H9 (cell line): ENCODE results near the gene DOCK11. TPM values are rescaled to one million over a fixed set of nuclear protein-coding genes. Genes with fewer than 3 reads are reported as not detected.

Source experiments
- DNase-seq: peaks from one replicate; pipeline ENCODE4 v3.0.0-alpha.2; 2017
- H2AFZ ChIP-seq: one replicate; pipeline ENCODE4 v1.6.1; 2013; ENCODE audit warnings: mild to moderate bottlenecking, low read length, control low read depth, moderate library complexity
- H2AK5ac ChIP-seq: 2 replicates; pipeline ENCODE4 v1.6.1; 2013; ENCODE audit warnings: low read length, control low read depth, mixed read lengths; ENCODE audit not compliant: insufficient read length
- H2BK120ac ChIP-seq: one replicate; pipeline ENCODE4 v1.6.1; 2013; ENCODE audit warnings: low read depth, mild to moderate bottlenecking, low read length, control low read depth, inconsistent platforms; ENCODE audit not compliant: poor library complexity, severe bottlenecking
- H2BK12ac ChIP-seq: 2 replicates; pipeline ENCODE4 v1.6.1; 2013; ENCODE audit warnings: low read length, control low read depth, mixed read lengths, low read depth; ENCODE audit not compliant: insufficient read length
- H2BK15ac ChIP-seq: 2 replicates; pipeline ENCODE4 v1.6.1; 2013; ENCODE audit warnings: low read depth, low read length, control low read depth
- H2BK20ac ChIP-seq: one replicate; pipeline ENCODE4 v1.6.1; 2013; ENCODE audit warnings: low read depth, mild to moderate bottlenecking, low read length, control low read depth, inconsistent platforms; ENCODE audit not compliant: poor library complexity, severe bottlenecking
- H2BK5ac ChIP-seq: 2 replicates; pipeline ENCODE4 v1.6.1; 2013; ENCODE audit warnings: low read length, control low read depth, mixed read lengths; ENCODE audit not compliant: insufficient read length
- H3K14ac ChIP-seq: 2 replicates; pipeline ENCODE4 v1.6.1; 2013; ENCODE audit warnings: low read length, control low read depth; ENCODE audit not compliant: insufficient read depth
- H3K18ac ChIP-seq: 2 replicates; pipeline ENCODE4 v1.6.1; 2013; ENCODE audit warnings: low read depth, mild to moderate bottlenecking, mixed read lengths, low read length, control low read depth; ENCODE audit not compliant: insufficient read length
- H3K23ac ChIP-seq: 2 replicates; pipeline ENCODE4 v1.6.1; 2013; ENCODE audit warnings: low read length, control low read depth, mixed read lengths, low read depth; ENCODE audit not compliant: insufficient read length
- H3K23me2 ChIP-seq: 2 replicates; pipeline ENCODE4 v1.6.1; 2013; ENCODE audit warnings: low read depth, mild to moderate bottlenecking, mixed read lengths, low read length, control low read depth; ENCODE audit not compliant: insufficient read length, poor library complexity, severe bottlenecking
- H3K27ac ChIP-seq: 2 replicates; pipeline ENCODE4 v1.5.1; 2013; ENCODE audit warnings: low read length, control low read depth, mixed read lengths, low read depth; ENCODE audit not compliant: insufficient read length
- H3K27me3 ChIP-seq: 2 replicates; pipeline ENCODE4 v1.6.1; 2013; ENCODE audit warnings: low read length, control low read depth, inconsistent platforms; ENCODE audit not compliant: insufficient read depth
- H3K4ac ChIP-seq: 2 replicates; pipeline ENCODE4 v1.6.1; 2013; ENCODE audit warnings: low read depth, mild to moderate bottlenecking, control low read depth, inconsistent platforms, low read length, moderate library complexity
- H3K4me1 ChIP-seq: 2 replicates; pipeline ENCODE4 v1.6.1; 2013; ENCODE audit warnings: low read length, control low read depth, inconsistent platforms; ENCODE audit not compliant: insufficient read depth
- H3K4me2 ChIP-seq: 2 replicates; pipeline ENCODE4 v1.6.1; 2013; ENCODE audit warnings: low read length, control low read depth, mixed read lengths; ENCODE audit not compliant: insufficient read length, insufficient read depth
- H3K56ac ChIP-seq: 2 replicates; pipeline ENCODE4 v1.6.1; 2013; ENCODE audit warnings: low read depth, mild to moderate bottlenecking, mixed read lengths, low read length, control low read depth; ENCODE audit not compliant: insufficient read length
- H3K79me1 ChIP-seq: 2 replicates; pipeline ENCODE4 v1.6.1; 2013; ENCODE audit warnings: low read depth, mild to moderate bottlenecking, moderate library complexity, low read length, control low read depth, inconsistent platforms; ENCODE audit not compliant: insufficient read depth, poor library complexity, severe bottlenecking
- H3K79me2 ChIP-seq: 2 replicates; pipeline ENCODE4 v1.6.1; 2013; ENCODE audit warnings: low read length, control low read depth, inconsistent platforms; ENCODE audit not compliant: insufficient read depth
- H3K9ac ChIP-seq: 2 replicates; pipeline ENCODE4 v1.6.1; 2013; ENCODE audit warnings: low read length, control low read depth, mixed read lengths; ENCODE audit not compliant: insufficient read length; ENCODE audit errors: extremely low read depth
- H3K9me3 ChIP-seq: one replicate; pipeline ENCODE4 v1.6.1; 2013; ENCODE audit warnings: low read depth, low read length, inconsistent platforms; ENCODE audit not compliant: control insufficient read depth
- H3T11ph ChIP-seq: one replicate; pipeline ENCODE4 v1.6.1; 2013; ENCODE audit warnings: mild to moderate bottlenecking, low read length, control low read depth, inconsistent platforms
- H4K20me1 ChIP-seq: one replicate; pipeline ENCODE4 v1.6.1; 2013; ENCODE audit not compliant: control insufficient read depth, insufficient read length, insufficient read depth
- H4K5ac ChIP-seq: 2 replicates; pipeline ENCODE4 v1.6.1; 2013; ENCODE audit warnings: low read depth, mild to moderate bottlenecking, mixed read lengths, low read length, control low read depth; ENCODE audit not compliant: insufficient read length
- H4K8ac ChIP-seq: replicated peaks from 2 replicates; pipeline ENCODE4 v1.6.1; 2013; ENCODE audit warnings: low read length, control low read depth, mixed read lengths, low read depth; ENCODE audit not compliant: insufficient read length
- H4K91ac ChIP-seq: 2 replicates; pipeline ENCODE4 v1.6.1; 2013; ENCODE audit warnings: low read depth, mild to moderate bottlenecking, moderate library complexity, mixed read lengths, low read length, control low read depth; ENCODE audit not compliant: insufficient read length
- H3K27ac Mint-ChIP-seq, 3 experiments: 2 replicates in 2 of 3; 3 replicates in 1 of 3; pipeline ENCODE4 v1.8.0; 2020 to 2021; ENCODE audit warnings: mixed read lengths in 3 of 3, mild to moderate bottlenecking in 1 of 3, moderate library complexity in 1 of 3
- H3K27me3 Mint-ChIP-seq: 2 replicates; pipeline ENCODE4 v1.8.0; 2021; ENCODE audit warnings: low read depth, mild to moderate bottlenecking, moderate library complexity, mixed read lengths
- H3K36me3 Mint-ChIP-seq, 3 experiments: 2 replicates in 2 of 3; 3 replicates in 1 of 3; pipeline ENCODE4 v1.8.0; 2020 to 2021; ENCODE audit warnings: low read depth in 3 of 3, mixed read lengths in 3 of 3; ENCODE audit not compliant: insufficient read depth in 1 of 3
- H3K4me1 Mint-ChIP-seq, 2 experiments: 2 replicates each; pipeline ENCODE4 v1.8.0; 2020; ENCODE audit warnings: mixed read lengths in 2 of 2
- H3K4me3 Mint-ChIP-seq, 2 experiments: 2 replicates in 1 of 2; 3 replicates in 1 of 2; pipeline ENCODE4 v1.8.0; 2020 to 2021; ENCODE audit warnings: mild to moderate bottlenecking in 2 of 2, mixed read lengths in 2 of 2, moderate library complexity in 1 of 2
- H3K9me3 Mint-ChIP-seq, 2 experiments: 2 replicates in 1 of 2; 3 replicates in 1 of 2; pipeline ENCODE4 v1.8.0; 2020; ENCODE audit warnings: mild to moderate bottlenecking in 2 of 2, mixed read lengths in 2 of 2, moderate library complexity in 1 of 2
- WGBS: extraction: QIAGEN DNeasy Blood & Tissue Kit; methylation state at CpG from one replicate; pipeline ENCODE4 v1.1.7; 2013; ENCODE audit warnings: missing lambda C conversion rate, low lambda C conversion rate, mixed read lengths; ENCODE audit not compliant: insufficient read length; ENCODE audit errors: extremely low coverage; 5-methylcytosine and 5-hydroxymethylcytosine counted together
- total RNA-seq: library from RNA; stranded (reverse); gene quantifications from 2 replicates; pipeline ENCODE4 v1.2.1, GENCODE V29; 2021
- TF ChIP-seq, protein P1 (sequence below): fragments of 200-600 bp; sonication (generic); conservative IDR thresholded peaks from 3 replicates; pipeline ENCODE4 v1.8.0; 2021; ENCODE audit warnings: antibody characterized with exemption, mild to moderate bottlenecking

The DOCK11 gene
- total RNA-seq, 1 experiment from 2014 or later: 6.2 TPM

DNA sequence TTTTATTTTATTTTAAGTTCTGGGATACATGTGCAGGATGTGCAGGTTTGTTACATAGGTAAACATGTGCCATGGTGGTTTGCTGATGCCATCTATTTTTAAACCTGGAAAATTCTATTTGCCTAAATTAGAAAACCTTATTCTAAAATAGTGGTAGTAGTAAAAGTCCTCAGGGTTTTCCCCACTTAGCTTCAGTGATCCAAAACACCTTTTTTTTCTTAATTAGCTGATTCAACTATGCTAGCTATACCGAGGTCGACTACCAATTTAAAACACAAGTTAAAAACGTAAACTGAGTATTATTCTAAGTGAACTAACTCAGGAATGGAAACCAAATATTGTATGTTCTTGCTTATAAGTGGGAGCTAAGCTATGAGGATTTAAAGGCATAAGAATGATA, 161.8 kb downstream of the DOCK11 start:
- TF ChIP-seq, protein P1, sequence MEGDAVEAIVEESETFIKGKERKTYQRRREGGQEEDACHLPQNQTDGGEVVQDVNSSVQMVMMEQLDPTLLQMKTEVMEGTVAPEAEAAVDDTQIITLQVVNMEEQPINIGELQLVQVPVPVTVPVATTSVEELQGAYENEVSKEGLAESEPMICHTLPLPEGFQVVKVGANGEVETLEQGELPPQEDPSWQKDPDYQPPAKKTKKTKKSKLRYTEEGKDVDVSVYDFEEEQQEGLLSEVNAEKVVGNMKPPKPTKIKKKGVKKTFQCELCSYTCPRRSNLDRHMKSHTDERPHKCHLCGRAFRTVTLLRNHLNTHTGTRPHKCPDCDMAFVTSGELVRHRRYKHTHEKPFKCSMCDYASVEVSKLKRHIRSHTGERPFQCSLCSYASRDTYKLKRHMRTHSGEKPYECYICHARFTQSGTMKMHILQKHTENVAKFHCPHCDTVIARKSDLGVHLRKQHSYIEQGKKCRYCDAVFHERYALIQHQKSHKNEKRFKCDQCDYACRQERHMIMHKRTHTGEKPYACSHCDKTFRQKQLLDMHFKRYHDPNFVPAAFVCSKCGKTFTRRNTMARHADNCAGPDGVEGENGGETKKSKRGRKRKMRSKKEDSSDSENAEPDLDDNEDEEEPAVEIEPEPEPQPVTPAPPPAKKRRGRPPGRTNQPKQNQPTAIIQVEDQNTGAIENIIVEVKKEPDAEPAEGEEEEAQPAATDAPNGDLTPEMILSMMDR: no peak
- H4K20me1 ChIP-seq: no peaks in the 10 kb centered on the region
- H3K27ac ChIP-seq: no peak overlapping the region
- no peak overlapping the region for H2BK12ac ChIP-seq
- no peak overlapping the region for H4K91ac ChIP-seq
- H3K9me3 ChIP-seq: peaks cover 37% of the 10 kb centered on the region
- no CpG with 5 or more reads among the region's 3 CpGs for whole genome bisulfite sequencing
- no peak overlapping the region for H3T11ph ChIP-seq
- H3K18ac ChIP-seq: no peak overlapping the region
- no peaks in the 10 kb centered on the region for H3K27me3 ChIP-seq
- H2AFZ ChIP-seq: no peak overlapping the region
- no peak overlapping the region for H2BK20ac ChIP-seq
- H3K4me3 Mint-ChIP-seq: no peak overlapping the region
- no peak overlapping the region for H3K4me2 ChIP-seq
- no peak overlapping the region for H2BK120ac ChIP-seq
- H3K9me3 Mint-ChIP-seq: peaks cover 0 to 47% of the 10 kb centered on the region in 2 experiments; a peak in 3 of 5 replicates
- DNase-seq: no peak
- H3K9ac ChIP-seq: no peak overlapping the region
- no peak overlapping the region for H4K8ac ChIP-seq
- no peaks in the 10 kb centered on the region for H3K4me1 Mint-ChIP-seq
- H3K14ac ChIP-seq: no peak overlapping the region
- no peak overlapping the region for H2BK15ac ChIP-seq
- H3K23me2 ChIP-seq: no peaks in the 10 kb centered on the region
- no peak overlapping the region for H3K56ac ChIP-seq
- no peak overlapping the region for H2AK5ac ChIP-seq
- peaks cover 0 to 4% (median 2%) of the 10 kb centered on the region in 3 experiments; a peak in 3 of 7 replicates for H3K36me3 Mint-ChIP-seq
- H3K23ac ChIP-seq: no peak overlapping the region
- H3K4ac ChIP-seq: no peak overlapping the region
- H3K27me3 Mint-ChIP-seq: no peaks in the 10 kb centered on the region
- no peak overlapping the region for H4K5ac ChIP-seq
- no peaks in the 10 kb centered on the region for H3K4me1 ChIP-seq
- H3K79me1 ChIP-seq: no peaks in the 10 kb centered on the region
- no peak overlapping the region for H3K27ac Mint-ChIP-seq
- no peak overlapping the region for H2BK5ac ChIP-seq
- H3K79me2 ChIP-seq: no peaks in the 10 kb centered on the region
